ENCODE measurements around the gene LIN54. TPM values are rescaled to one million over a fixed set of nuclear protein-coding genes. Genes with fewer than 3 reads are reported as not detected.
A peak's percentile ranks its signal among the peaks of the same experiment; 100 is the strongest.

LIN54 gene
- total and polyA plus RNA-seq, 2 of the 13 experiments (the other 11 are each of a cell fraction or from before 2014, with no cell fraction given) = 25.2 to 32.9 TPM

DNA sequence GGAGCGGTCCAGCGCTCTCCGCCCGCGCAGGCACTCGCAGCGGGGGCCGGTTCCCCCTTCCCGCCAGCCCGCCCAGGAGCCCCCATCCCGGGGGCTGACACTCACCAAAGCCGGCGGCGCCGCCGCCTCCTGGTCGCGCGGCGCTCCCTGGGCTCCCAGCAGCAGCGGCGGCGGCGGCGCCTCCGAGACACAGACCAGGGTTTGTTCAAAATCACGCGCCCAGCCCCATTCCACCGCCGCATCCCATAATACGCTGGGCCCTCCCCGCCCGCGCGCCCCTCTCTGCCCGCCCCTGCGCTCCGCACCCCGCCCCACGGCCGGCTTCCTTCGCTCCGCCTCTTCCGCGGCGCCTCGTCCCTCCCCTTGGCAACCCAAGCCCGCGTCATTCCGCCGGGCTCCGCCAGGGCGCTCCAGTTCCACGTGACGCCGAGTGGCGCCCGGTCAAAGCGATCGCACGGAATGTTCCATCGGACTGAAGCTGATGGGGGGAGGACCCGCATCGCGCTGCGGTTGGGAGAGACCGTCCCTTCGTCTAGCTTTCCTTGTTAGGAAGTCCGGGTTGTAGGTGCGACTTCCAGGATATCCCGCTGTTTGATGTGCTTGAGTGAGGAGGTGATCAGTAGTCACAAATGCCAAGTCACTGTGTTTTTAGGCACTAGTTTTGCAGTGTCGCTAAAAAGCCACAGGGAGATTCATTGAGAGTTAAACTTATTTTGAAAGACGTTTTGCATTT is 2.2 kb upstream of the LIN54 start (continued):
- TF ChIP-seq ARID4A (CRISPR knock-in tag; IDR thresholded peaks at IDR 0.05; ENCODE audit: borderline replicate concordance) (peak; percentile 91), FUBP1 (CRISPR knock-in tag; IDR thresholded peaks at IDR 0.05; ENCODE audit: borderline replicate concordance) (no peak), SIN3B (IDR thresholded peaks at IDR 0.05; ENCODE audit: low read length) (peak; percentile 86), ZKSCAN1 (IDR thresholded peaks at IDR 0.05; ENCODE audit: low read length) (no peak), NKX3-1 (CRISPR knock-in tag; IDR thresholded peaks at IDR 0.05) (peak; percentile 61; the same call in 1 of the 2 replicates), LCORL (IDR thresholded peaks at IDR 0.05) (no peak), LCORL (CRISPR knock-in tag; IDR thresholded peaks at IDR 0.05) (peak; percentile 85), HIVEP1 (CRISPR knock-in tag; IDR thresholded peaks at IDR 0.05) (0 out of 2 replicates have a peak, but pooled peaks have one; percentile 54), ZNF777 (CRISPR knock-in tag; IDR thresholded peaks at IDR 0.05) (no peak; the same call in none of the 2 replicates), ARNT2 (CRISPR knock-in tag; IDR thresholded peaks at IDR 0.05; ENCODE audit: low read depth) (no peak; the same call in 1 of the 2 replicates), ZMAT3 (CRISPR knock-in tag; conservative IDR thresholded peaks at IDR 0.05) (no peak), POLR2G (IDR thresholded peaks at IDR 0.05; ENCODE audit: low read depth, low read length) (peak; percentile 88), EEA1 (CRISPR knock-in tag; IDR thresholded peaks at IDR 0.05; ENCODE audit: borderline replicate concordance) (no peak), ZNF547 (CRISPR knock-in tag; IDR thresholded peaks at IDR 0.05) (no peak), EP300 (IDR thresholded peaks at IDR 0.05; ENCODE audit: low read depth in 2 of 2, low read length in 2 of 2) (peak in 1 of 2 experiments; percentile 55; a peak in 1 of 4 replicates), EP300 (CRISPR knock-in tag; IDR thresholded peaks at IDR 0.05; ENCODE audit: borderline replicate concordance) (no peak; the same call in 1 of the 2 replicates), THRA (CRISPR knock-in tag; IDR thresholded peaks at IDR 0.05; ENCODE audit: borderline replicate concordance) (peak; percentile 65; the same call in 1 of the 2 replicates), ZNF792 (CRISPR knock-in tag; IDR thresholded peaks at IDR 0.05) (peak; percentile 69; the same call in 1 of the 2 replicates), U2AF1 (optimal IDR thresholded peaks at IDR 0.05; ENCODE audit: low read depth, low read length) (peak; percentile 39), SNAI1 (CRISPR knock-in tag; IDR thresholded peaks at IDR 0.05; ENCODE audit: borderline replicate concordance) (no peak), ZNF121 (CRISPR knock-in tag; IDR thresholded peaks at IDR 0.05) (no peak)
- TF ChIP-seq, protein P1, sequence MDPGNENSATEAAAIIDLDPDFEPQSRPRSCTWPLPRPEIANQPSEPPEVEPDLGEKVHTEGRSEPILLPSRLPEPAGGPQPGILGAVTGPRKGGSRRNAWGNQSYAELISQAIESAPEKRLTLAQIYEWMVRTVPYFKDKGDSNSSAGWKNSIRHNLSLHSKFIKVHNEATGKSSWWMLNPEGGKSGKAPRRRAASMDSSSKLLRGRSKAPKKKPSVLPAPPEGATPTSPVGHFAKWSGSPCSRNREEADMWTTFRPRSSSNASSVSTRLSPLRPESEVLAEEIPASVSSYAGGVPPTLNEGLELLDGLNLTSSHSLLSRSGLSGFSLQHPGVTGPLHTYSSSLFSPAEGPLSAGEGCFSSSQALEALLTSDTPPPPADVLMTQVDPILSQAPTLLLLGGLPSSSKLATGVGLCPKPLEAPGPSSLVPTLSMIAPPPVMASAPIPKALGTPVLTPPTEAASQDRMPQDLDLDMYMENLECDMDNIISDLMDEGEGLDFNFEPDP (CRISPR knock-in tag; conservative IDR thresholded peaks at IDR 0.05) = no peak
